GM06990 (cell line): ENCODE measurements around the gene MYO6.

Source experiments
- DNase-seq: peaks from one replicate; pipeline ENCODE4 v3.0.0-alpha.2; 2011; ENCODE audit not compliant: insufficient read length; ENCODE audit errors: extremely low read depth
- H3K27me3 ChIP-seq: replicated peaks from 2 replicates; pipeline ENCODE4 v1.6.0; 2011; ENCODE audit warnings: low read length; ENCODE audit not compliant: control insufficient read depth, insufficient read depth
- H3K36me3 ChIP-seq: 2 replicates; pipeline ENCODE4 v1.5.1; 2011; ENCODE audit warnings: low read length; ENCODE audit not compliant: control insufficient read depth, insufficient read depth
- H3K4me3 ChIP-seq: replicated peaks from 2 replicates; pipeline ENCODE4 v1.5.1; 2011; ENCODE audit warnings: low read depth, mild to moderate bottlenecking, control low read depth, low read length
- TF ChIP-seq, protein P1 (sequence below): IDR thresholded peaks from 2 replicates; pipeline ENCODE4 v1.5.1; 2011; ENCODE audit warnings: low read length, control low read depth, mild to moderate bottlenecking, inconsistent platforms; ENCODE audit not compliant: insufficient read depth, poor library complexity, severe bottlenecking

MYO6 gene

DNA sequence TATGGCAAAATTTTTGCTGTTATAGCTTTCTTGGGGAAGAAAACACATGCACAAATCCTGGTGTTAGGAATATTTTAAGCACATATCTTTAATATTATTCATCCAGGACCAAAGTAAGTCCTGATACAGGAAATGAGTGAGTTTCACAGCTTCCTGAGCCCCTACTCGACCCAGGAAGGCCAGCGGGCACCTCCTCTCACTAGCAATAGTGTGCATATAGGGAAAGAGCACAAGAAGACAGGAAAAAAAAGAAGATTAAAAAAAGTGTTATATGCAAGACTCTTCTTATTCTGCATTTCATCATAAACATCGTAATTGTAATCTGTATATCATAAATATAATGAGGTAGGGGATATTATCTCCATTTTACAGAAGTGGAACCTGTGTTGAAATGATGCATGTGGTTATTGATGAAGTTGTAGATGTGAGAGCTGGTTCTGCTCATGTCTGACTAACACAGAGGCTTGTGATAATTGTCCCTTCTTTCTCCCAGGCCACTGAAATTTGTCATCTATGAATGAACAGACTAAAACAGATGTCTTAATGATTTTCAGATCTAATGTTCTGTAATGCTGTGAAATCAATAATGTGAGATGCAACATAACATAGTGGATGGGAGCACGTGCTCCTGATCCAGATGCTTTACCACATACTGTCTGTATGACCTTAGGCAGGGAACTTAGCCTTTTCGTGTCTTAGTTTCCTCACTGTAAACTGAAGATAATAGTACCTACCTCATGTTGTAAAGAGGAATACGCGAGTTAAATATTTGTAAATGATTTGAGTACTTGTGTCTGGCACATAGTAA is 101.2 kb downstream of the MYO6 start:
- no peaks in the 10 kb centered on the region for H3K36me3 ChIP-seq
- TF ChIP-seq, protein P1, sequence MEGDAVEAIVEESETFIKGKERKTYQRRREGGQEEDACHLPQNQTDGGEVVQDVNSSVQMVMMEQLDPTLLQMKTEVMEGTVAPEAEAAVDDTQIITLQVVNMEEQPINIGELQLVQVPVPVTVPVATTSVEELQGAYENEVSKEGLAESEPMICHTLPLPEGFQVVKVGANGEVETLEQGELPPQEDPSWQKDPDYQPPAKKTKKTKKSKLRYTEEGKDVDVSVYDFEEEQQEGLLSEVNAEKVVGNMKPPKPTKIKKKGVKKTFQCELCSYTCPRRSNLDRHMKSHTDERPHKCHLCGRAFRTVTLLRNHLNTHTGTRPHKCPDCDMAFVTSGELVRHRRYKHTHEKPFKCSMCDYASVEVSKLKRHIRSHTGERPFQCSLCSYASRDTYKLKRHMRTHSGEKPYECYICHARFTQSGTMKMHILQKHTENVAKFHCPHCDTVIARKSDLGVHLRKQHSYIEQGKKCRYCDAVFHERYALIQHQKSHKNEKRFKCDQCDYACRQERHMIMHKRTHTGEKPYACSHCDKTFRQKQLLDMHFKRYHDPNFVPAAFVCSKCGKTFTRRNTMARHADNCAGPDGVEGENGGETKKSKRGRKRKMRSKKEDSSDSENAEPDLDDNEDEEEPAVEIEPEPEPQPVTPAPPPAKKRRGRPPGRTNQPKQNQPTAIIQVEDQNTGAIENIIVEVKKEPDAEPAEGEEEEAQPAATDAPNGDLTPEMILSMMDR = no peak
- no peak for DNase-seq
- no peak overlapping the region for H3K4me3 ChIP-seq
- no peaks in the 10 kb centered on the region for H3K27me3 ChIP-seq

DNA sequence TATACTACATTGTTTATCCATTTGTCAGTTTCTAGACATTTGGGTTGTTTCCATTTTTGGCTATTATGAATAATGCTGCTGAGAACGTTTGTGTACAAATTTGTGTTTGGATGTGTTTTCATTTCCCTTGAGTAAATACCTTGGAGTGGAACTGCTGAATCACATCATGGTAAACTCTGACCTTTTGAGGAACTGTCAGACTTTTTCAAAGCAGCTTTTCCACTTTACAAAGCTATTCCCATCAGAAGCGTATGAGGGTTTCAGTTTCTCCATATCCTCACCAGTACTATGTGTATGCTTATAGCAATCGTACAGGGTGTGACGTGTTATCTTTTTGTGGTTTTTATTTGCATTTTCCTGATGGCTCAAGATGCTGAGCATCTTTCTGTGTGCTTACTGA is 103.7 kb downstream of the MYO6 start:
- DNase-seq = no peak
- Histone ChIP-seq H3K27me3 (no peaks in the 10 kb centered on the region), H3K36me3 (no peaks in the 10 kb centered on the region), H3K4me3 (no peak overlapping the region)
- TF ChIP-seq, protein P1 = no peak

DNA sequence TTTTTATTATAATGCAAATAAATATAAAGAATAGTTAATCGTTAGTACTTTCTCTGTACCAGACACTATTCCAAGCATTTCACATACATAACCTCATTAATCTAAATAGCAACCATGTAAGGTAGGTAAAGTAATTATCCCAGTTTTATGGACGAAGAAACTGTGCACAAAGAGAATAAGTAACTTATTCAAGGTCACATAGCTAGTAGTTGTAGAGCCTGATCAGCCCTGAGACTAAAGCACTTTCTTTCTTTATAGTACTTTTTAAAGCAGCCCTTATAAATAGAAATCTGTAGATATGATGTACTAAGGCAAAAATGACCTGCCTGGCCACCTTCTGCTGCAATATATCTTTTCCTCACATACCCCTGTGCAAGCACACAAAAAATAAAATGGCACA is 104.8 kb downstream of the MYO6 start:
- H3K27me3 ChIP-seq = no peaks in the 10 kb centered on the region
- H3K4me3 ChIP-seq = no peak overlapping the region
- no peak for DNase-seq
- no peaks in the 10 kb centered on the region for H3K36me3 ChIP-seq
- TF ChIP-seq, protein P1 = no peak

DNA sequence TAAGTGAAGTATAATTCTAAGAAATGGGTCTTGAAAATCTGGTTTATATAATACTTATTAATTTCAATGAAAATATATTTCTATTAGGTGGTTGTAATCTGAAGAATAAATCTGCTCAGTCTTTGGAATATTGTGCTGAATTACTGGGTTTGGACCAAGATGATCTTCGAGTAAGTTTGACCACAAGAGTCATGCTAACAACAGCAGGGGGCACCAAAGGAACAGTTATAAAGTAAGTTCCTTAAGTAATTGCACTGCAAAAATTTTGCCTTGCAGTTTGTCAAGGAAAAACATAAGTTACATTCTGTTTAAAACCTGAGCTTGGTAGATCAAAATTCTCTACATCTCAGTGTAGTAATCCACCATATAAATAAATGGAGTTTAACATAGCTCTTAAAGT is 106.0 kb downstream of the MYO6 start:
- TF ChIP-seq, protein P1 = peak; percentile 53
- H3K4me3 ChIP-seq = no peak overlapping the region
- H3K36me3 ChIP-seq = no peaks in the 10 kb centered on the region
- no peak for DNase-seq
- no peaks in the 10 kb centered on the region for H3K27me3 ChIP-seq

DNA sequence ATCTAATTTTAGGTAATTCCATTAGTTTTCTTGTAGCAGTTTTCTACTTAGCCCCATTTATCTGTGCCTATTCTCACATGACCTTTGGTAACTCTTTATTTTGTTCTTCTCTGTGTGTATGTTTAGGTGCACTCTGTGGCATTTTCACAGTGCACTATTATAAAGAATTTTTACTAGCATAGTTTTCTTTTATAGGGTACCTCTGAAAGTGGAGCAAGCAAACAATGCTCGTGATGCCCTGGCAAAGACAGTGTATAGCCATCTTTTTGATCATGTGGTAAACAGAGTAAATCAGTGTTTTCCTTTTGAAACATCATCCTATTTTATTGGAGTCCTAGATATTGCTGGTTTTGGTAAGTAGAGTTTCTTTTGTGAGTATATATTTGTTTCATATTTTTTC is 107.9 kb downstream of the MYO6 start:
- TF ChIP-seq, protein P1 = no peak
- H3K36me3 ChIP-seq = no peaks in the 10 kb centered on the region
- H3K27me3 ChIP-seq = no peaks in the 10 kb centered on the region
- H3K4me3 ChIP-seq = no peak overlapping the region
- DNase-seq = no peak
